ENCODE measurements around the gene PPP1R1B.

GRCh38 chr17:39617446-39618245, 9.1 kb upstream of the PPP1R1B start:
- TF ChIP-seq CTCF (conservative IDR thresholded peaks at IDR 0.05; ENCODE audit: low read depth, low read length) = no peak
- no peak for TF ChIP-seq RAD21 (IDR thresholded peaks at IDR 0.05; ENCODE audit: low read length)
- TF ChIP-seq BHLHE40 (IDR thresholded peaks at IDR 0.05; ENCODE audit: low read depth, low read length) = peak; percentile 95
- no peak for TF ChIP-seq RFX5 (IDR thresholded peaks at IDR 0.05; ENCODE audit: low read depth, low read length)
- TF ChIP-seq POLR2A (IDR thresholded peaks at IDR 0.05; ENCODE audit: low read depth, low read length) = no peak
- TF ChIP-seq ELK1 (IDR thresholded peaks at IDR 0.05; ENCODE audit: borderline replicate concordance, low read depth, low read length) = no peak
- TF ChIP-seq CHD1 (IDR thresholded peaks at IDR 0.05; ENCODE audit: low read depth, low read length) = no peak
- no peak for TF ChIP-seq MAFK (IDR thresholded peaks at IDR 0.05; ENCODE audit: low read depth, low read length)
- TF ChIP-seq FOS (IDR thresholded peaks at IDR 0.05; ENCODE audit: low read depth, low read length) = no peak
